ENCODE measurements around the gene PTPRC. TPM values are rescaled to one million over a fixed set of nuclear protein-coding genes. Genes with fewer than 3 reads are reported as not detected.

Gene PTPRC
- total RNA-seq, 1 donor from 2014 or later, result 33.4 TPM

DNA sequence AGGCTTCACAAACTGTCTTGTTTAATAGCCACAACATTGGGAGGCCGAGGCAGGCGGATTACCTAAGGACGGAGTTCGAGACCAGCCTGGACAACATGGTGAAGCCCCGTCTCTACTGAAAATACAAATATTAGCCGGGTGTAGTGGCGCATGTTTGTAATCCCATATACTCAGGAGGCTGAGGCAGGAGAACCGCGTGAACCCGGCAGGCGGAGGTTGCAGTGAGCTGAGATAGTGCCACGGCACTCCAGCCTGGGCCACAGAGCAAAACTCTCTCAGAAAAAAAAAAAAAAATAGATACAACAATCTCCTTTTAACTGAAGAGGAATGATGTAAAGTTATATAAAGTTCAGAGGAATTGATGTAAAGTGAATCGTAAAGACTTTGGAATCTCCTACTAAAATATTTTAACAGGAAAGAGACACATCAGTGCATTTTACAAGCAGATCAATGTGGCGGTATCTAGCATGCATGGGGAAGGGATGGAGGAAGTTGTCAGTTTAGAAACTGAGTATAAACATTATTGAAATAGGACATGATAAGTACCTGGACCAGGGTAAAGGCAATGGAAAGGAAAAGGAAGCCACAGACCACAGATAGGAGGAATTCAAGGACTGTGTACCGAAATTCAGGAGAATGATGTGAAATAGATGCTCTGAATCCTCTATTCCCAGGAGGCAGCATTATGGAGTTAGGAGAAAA is 41.5 kb downstream of the PTPRC start:
- Histone ChIP-seq H3K4me3 (no peak overlapping the region), H3K36me3 (no peaks in the 10 kb centered on the region), H3K9me3 (no peaks in the 10 kb centered on the region), H3K4me1 (no peaks in the 10 kb centered on the region), H3K27me3 (no peaks in the 10 kb centered on the region), H3K27ac (peak overlapping the region; percentile 42)
- intact Hi-C loops (cut with DNase I), result no loop called here
- TF ChIP-seq POLR2AphosphoS5 (IDR thresholded peaks at IDR 0.05; ENCODE audit: insufficient read depth in 1 of 2, low read depth in 1 of 2), result no peak
- TF ChIP-seq POLR2A (IDR thresholded peaks at IDR 0.05), result no peak
- TF ChIP-seq CTCF (IDR thresholded peaks at IDR 0.05), result no peak
- DNase-seq (ENCODE audit: extremely low spot score in 2 of 2), result no peak

GRCh38 chr1:198681252-198681651 is 42.4 kb downstream of the PTPRC start:
- H3K4me1 ChIP-seq, result no peaks in the 10 kb centered on the region

DNA sequence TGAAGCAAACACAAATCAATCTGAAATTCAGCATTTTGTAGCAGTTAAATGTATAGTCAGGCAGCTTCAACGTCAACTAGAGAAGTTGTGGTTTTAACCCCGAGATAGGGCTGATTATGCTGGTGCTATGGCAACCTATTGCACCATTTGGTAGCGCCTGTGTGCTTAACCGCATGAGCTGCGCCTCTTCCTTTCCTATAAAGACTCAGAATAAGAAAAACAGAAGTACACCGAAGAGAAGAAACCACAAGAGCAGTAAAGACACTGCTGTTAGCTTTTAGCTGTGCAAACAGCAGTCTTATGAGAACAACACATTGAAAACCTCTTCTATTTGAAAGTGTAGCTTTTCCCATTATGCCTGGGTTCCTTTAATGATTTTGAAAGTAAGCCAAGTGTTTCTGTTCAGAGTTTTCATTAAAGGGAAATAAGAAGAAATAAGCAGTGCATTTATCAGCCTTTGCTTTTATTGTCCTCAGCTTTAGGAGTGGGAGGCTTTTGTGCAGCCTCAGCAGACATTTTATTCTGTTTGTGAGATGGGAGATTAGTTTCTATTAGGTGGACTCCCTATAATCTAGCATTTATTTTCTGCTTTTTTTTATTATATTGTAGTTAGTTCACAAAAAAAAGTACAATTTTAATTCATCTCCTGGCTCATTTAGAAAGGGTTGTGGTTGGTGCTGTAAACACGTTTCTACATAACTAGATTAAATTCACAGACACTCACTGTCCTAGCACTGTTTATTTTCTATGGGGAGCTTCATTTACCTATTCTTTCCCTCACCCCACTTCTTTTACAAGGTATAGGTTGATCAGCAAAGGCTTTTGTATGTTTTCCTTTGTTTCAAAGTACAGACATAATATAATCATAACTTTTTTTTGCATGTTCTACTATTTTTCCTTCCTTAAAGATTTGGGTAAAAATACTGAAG is 43.3 kb downstream of the PTPRC start:
- H3K27me3 ChIP-seq, result no peaks in the 10 kb centered on the region
- DNase-seq (ENCODE audit: extremely low spot score in 2 of 2), result no peak
- TF ChIP-seq CTCF (IDR thresholded peaks at IDR 0.05) (no peak), POLR2A (IDR thresholded peaks at IDR 0.05) (peak in 1 of 2 donors; percentile 41), POLR2AphosphoS5 (IDR thresholded peaks at IDR 0.05; ENCODE audit: insufficient read depth in 1 of 2, low read depth in 1 of 2) (peak in 1 of 2 donors; percentile 32)
- no peaks in the 10 kb centered on the region for H3K4me1 ChIP-seq
- H3K9me3 ChIP-seq, result no peaks in the 10 kb centered on the region
- peak overlapping the region; percentile 17 for H3K27ac ChIP-seq
- H3K4me3 ChIP-seq, result no peak overlapping the region
- intact Hi-C loops (cut with DNase I), result no loop called here
- H3K36me3 ChIP-seq, result no peaks in the 10 kb centered on the region

More at GRCh38 chr1:198681252-198681651, 42.4 kb downstream of the PTPRC start:
- no peak for TF ChIP-seq POLR2AphosphoS5 (IDR thresholded peaks at IDR 0.05; ENCODE audit: insufficient read depth in 1 of 2, low read depth in 1 of 2)
- TF ChIP-seq POLR2A (IDR thresholded peaks at IDR 0.05), result no peak
- TF ChIP-seq CTCF (IDR thresholded peaks at IDR 0.05), result no peak
- Histone ChIP-seq H3K27me3 (no peaks in the 10 kb centered on the region), H3K4me3 (no peak overlapping the region), H3K36me3 (no peaks in the 10 kb centered on the region), H3K27ac (no peak overlapping the region), H3K9me3 (no peaks in the 10 kb centered on the region)
- intact Hi-C loops (cut with DNase I), result no loop called here
- DNase-seq (ENCODE audit: extremely low spot score in 2 of 2), result no peak

DNA sequence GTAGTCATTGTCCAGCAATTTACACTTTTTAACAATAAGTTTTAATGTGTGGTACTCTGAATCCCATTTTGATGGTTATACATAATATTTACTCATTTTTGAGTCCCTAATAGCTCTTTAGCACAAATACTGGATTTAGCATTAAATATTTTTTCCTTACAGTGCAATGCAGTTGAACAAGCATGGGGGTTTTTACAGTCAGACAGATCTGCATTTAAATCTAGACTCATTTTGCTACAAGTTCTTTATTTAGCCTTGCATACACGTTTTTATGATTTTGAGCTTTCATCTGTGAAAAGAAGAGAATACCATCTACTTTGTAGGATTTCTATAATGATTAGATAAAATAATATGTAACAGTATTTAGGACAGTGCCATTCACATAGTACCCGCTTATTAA is 44.0 kb downstream of the PTPRC start:
- intact Hi-C loops (cut with DNase I), result no loop called here
- Histone ChIP-seq H3K9me3 (no peaks in the 10 kb centered on the region), H3K36me3 (no peaks in the 10 kb centered on the region), H3K27me3 (no peaks in the 10 kb centered on the region), H3K27ac (no peak overlapping the region), H3K4me3 (no peak overlapping the region), H3K4me1 (no peaks in the 10 kb centered on the region)
- no peak for DNase-seq (ENCODE audit: extremely low spot score in 2 of 2)
- TF ChIP-seq POLR2A (IDR thresholded peaks at IDR 0.05), result no peak
- no peak for TF ChIP-seq CTCF (IDR thresholded peaks at IDR 0.05)
- TF ChIP-seq POLR2AphosphoS5 (IDR thresholded peaks at IDR 0.05; ENCODE audit: insufficient read depth in 1 of 2, low read depth in 1 of 2), result no peak

All from vagina (tissue), 2 donors.